SHP77 (cell line): ENCODE data around the gene BIN1.
"Not testable (repeated sequence)": the region's sequence is repeated elsewhere in the genome, so short reads cannot be mapped to it uniquely, and the experiment has no call there.

Source experiments
- DNase-seq, 2 experiments: peaks; one replicate each; lab custom pipeline; 2025; lab: John Stamatoyannopoulos, UW

Gene BIN1

GRCh38 chr2:127134235-127134634, 27.3 kb upstream of the BIN1 start:
- DNase-seq: no peak

GRCh38 chr2:127133793-127134192, 26.8 kb upstream of the BIN1 start:
- DNase-seq: no peak

DNA sequence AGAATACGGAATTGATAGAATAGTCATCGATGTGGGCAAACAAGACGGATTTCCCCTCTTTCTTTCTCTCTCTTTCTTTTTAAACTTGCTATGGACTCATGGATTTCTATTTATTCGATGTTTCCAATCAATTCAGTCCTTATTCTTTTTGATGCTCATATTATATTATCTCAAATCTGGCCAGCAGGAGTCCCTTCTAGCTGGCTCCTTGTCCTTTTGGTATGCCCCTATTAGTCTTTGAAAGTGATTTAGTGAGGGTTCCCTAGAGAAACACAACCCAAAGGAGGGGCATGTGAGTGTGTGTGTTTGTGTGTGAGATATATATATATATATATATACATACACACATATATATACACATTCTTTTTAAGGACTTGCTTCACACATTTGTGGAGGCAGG, 23.5 kb upstream of the BIN1 start:
- no peak for DNase-seq

DNA sequence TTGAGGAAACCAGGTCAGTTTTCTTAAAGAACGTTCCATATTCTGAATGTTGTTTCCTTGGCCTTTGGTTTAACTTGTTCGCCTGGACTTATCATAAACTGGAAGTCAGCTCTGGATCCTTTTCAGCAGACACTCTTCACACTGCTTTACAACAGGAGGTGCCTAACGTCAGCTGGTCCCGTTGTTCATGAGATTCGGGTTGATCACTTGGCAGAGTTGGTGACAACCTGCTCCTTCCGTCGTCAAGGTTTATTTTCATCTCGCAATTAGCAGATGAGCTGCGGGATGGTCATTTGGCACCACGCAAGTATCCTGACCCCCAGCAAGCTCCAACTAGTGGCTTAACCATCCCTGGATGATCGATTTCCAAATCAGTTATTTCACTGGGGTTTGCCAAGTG, 23.0 kb upstream of the BIN1 start:
- DNase-seq: no peak

DNA sequence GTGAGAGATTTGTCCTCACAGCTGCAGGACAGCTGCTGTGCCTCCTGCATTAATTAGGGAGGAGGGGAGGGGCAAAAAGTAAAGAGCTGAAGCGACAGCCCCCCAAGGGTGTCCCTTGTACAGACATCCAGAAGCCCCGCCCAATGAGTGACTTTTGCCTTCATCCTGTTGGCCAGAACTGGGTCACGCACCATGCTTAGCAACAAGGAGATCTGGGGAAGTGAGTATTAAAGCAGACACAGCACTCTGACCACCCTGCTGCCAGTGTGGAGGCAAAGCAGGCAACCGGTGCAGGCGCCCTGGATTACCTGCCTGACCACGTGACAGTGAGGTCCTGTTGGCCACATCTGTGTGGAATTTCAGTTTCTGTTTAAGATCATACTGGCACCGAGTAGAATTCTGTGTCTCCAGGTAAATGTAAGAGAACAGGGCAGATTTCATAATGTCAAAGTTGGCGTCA, 21.5 kb upstream of the BIN1 start:
- no peak for DNase-seq

- no peak for DNase-seq
These were observed 18.9 kb upstream of the BIN1 start for GRCh38 chr2:127125821-127126220.

GRCh38 chr2:127124426-127124825, 17.5 kb upstream of the BIN1 start:
- DNase-seq: no peak

- DNase-seq: no peak
These were observed 15.5 kb upstream of the BIN1 start for GRCh38 chr2:127122361-127123027.

GRCh38 chr2:127121776-127122176, 14.8 kb upstream of the BIN1 start:
- no peak for DNase-seq

- DNase-seq: no peak
These were observed 14.4 kb upstream of the BIN1 start for GRCh38 chr2:127121353-127121752.

DNA sequence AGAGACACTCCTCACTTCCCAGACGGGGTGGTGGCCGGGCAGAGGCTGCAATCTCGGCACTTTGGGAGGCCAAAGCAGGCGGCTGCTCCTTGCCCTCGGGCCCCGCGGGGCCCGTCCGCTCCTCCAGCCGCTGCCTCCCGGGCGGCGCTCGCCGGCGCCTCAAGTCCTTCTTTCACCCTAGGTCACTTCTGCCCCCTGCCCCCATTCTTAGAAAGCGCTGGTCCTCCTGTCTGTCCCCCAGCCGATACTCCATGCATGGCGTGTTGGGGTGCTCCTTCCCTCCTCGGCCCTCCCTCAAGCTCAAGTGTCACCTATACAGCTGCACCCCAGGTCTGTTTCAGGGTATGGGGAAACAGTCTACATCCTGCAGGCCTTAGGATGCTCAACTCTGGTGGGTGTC, 13.5 kb upstream of the BIN1 start:
- DNase-seq: not testable (repeated sequence)

- DNase-seq: no peak
These were observed 11.5 kb upstream of the BIN1 start for GRCh38 chr2:127118467-127118866.

DNA sequence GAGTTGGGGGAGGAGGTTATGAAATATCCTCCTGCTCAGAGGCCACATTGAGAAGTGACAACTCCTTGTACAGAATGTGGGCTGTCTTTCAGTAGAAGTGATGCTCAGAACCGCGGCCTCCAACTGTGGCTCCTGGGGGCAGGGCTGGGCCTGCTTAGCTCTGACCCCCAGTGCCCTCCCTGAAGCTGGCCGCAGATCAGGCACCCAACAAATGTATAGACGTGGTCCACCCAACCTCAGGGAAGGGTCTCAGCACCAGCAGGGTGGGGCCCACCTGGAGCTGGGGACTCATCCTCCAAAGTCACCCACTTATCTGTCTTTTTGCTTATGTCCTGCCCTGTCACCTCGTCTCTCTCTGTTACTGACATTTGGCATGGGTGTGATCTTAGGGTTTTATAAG, 11.1 kb upstream of the BIN1 start:
- no peak for DNase-seq

- DNase-seq: no peak
These were observed 10.6 kb upstream of the BIN1 start for GRCh38 chr2:127117603-127118002.

- DNase-seq: no peak
These were observed 8.7 kb upstream of the BIN1 start for GRCh38 chr2:127115471-127116199.

DNA sequence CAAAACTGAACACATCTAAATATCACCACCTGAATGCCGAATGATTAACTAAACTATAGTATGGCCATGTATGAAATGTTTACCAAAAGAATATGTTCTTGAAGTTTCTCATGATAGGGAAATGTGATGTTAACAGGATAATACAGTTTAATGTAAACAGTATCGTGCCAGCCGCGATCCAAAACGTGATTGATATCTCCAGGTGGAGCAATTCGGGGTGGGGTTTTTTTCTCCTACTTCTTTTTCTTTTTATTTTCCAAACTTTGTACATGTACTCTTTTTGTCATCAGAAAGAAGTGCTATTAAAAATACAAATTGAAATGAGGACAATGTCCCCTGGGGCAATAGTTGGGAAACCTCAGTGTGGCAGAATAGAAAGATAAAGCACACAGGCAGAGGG, 4.0 kb upstream of the BIN1 start:
- no peak for DNase-seq

- no peak for DNase-seq
These were observed 1.2 kb upstream of the BIN1 start for GRCh38 chr2:127108090-127108523.

GRCh38 chr2:127107622-127107999, 657 bp upstream of the BIN1 start:
- DNase-seq: peak; percentile 26 to 44

DNA sequence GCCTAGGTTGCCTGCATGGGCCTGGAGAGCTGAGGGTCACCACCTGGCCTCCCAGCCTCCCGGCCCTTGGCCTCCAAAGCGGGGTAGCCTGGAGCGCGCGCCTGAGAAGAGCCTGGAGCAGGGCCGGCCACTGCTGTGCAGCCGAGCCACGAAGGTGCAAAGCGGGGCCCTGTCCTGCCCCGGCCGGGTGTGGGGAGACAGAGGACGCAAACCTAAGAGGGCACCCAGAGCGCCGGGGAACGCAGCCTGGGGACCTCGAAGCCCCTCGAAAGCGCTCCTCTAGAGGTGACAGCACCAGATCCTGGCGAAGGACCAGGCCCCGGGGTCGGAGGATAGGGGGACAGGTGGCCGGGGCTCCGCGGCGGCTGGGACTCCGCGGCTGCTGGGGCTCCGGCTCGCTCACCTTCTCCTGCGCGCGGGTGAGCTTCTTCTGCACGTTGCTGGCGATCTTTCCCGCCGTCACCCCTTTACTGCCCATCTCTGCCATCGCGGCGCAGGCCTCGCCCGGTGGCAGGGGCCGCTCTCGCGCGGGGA, 430 bp downstream of the BIN1 start:
- DNase-seq: no peak

GRCh38 chr2:127105656-127106456, 1.1 kb downstream of the BIN1 start:
- no peak for DNase-seq

DNA sequence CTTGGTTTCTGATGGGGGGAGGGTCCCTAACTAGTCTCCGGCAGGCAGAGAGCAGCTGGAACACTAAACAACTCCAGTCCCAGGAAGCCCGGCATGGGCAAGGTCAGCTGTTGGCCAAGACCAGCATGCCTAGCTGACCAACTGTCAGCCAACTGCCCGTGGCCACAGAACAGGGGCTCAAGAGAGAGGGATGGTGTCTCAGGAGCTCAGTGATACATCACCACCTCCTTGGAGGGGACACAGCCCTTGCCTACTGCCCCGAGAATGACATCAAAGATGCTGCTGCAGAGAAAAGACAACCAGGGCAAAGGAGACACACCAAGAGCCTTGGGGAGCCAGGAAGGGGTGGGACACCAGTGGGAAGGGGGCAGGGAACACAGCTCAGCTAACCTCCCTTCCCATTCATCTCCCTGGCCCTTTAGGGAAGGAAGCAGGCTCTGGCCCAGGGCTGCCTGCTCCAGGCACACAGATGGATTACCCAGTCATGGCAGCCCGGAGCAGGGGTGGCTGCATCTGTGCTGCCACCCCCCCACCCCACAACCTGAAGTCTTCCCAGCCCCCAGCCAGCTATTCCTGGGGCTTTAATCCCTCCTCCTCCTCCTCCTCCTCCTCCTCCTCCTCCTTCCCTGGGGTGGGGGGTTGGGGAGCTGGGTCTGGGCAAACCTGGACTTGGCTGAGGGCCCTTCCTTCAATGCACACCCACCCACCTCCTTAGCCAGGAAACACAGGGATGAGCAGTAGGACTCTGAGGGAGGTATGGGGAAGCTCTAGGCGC, 1.9 kb downstream of the BIN1 start:
- DNase-seq: no peak

- no peak for DNase-seq
These were observed 2.7 kb downstream of the BIN1 start for GRCh38 chr2:127104166-127104660.
